HG03460 (cell line): Measurements from ENCODE around the gene SLC12A8.

ENCODE experiments used
- ATAC-seq: cut with Tn5 transposase; IDR thresholded peaks from one replicate; pipeline ENCODE4 v1.9.1; 2021; ENCODE audit not compliant: unreplicated experiment

The SLC12A8 gene

GRCh38 chr3:125186800-125187598, 25.5 kb downstream of the SLC12A8 start:
- no peak for ATAC-seq

- no peak for ATAC-seq
These were observed 26.2 kb downstream of the SLC12A8 start for GRCh38 chr3:125186261-125186787.

- no peak for ATAC-seq
These were observed 26.7 kb downstream of the SLC12A8 start for GRCh38 chr3:125185805-125186204.

- no peak for ATAC-seq
These were observed 32.7 kb downstream of the SLC12A8 start for GRCh38 chr3:125179884-125180240.

- ATAC-seq, result no peak
These were observed 33.2 kb downstream of the SLC12A8 start for GRCh38 chr3:125179143-125179883.

DNA sequence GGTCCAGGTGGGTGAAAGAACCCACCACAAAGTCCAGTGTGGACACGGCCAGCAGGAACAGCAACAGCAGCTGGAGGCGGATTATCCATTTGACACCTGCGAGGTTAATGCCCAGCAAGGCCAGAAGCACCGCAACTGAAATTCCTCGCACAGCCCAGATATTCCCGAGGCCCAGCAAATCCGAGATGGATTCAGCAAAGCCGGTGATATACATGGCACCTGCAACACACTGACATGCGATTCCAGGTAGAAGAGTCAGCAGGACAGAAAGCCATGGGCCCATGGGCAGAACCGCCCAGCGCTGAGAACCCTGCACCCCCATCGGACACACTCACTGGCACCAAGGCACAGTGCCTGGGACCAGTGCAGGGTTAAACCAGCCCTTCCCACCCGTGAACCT, 34.8 kb downstream of the SLC12A8 start:
- no peak for ATAC-seq

GRCh38 chr3:125175295-125176078, 37.1 kb downstream of the SLC12A8 start:
- no peak for ATAC-seq

GRCh38 chr3:125172346-125172745, 40.2 kb downstream of the SLC12A8 start:
- no peak for ATAC-seq

DNA sequence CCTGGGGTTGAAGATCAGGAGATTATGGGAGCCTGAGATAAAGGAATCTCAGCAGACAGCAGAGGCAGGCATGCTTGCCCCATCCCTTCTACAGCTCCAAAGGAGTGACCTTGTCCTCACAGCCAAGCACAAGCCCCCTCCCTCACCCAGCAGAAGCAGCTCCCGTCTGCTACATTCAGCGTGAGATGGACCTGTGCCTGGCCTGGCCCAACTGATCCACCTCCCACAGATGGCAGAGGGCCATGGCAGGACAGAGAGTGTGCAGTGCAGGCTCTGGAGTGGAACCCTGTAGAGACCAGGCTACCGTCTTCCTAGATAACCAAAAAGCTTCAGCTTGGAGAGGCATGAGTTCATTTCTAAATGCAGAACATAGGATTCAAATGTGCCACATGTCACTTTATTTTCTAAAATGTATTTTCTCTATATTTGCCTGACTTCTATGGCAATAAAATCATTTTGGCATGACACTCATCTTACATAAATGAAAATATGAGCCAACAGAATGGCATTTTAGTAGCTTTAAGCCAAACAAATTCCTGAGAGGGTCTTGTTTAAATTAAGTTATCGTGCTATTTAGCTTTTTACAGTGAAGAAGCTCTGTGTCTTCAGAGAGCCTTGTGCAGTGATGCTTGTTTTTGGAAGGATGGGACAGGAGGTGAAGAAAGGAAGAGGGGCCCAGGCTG, 43.7 kb downstream of the SLC12A8 start:
- ATAC-seq, result no peak

GRCh38 chr3:125166599-125167136, 45.9 kb downstream of the SLC12A8 start:
- ATAC-seq, result no peak

DNA sequence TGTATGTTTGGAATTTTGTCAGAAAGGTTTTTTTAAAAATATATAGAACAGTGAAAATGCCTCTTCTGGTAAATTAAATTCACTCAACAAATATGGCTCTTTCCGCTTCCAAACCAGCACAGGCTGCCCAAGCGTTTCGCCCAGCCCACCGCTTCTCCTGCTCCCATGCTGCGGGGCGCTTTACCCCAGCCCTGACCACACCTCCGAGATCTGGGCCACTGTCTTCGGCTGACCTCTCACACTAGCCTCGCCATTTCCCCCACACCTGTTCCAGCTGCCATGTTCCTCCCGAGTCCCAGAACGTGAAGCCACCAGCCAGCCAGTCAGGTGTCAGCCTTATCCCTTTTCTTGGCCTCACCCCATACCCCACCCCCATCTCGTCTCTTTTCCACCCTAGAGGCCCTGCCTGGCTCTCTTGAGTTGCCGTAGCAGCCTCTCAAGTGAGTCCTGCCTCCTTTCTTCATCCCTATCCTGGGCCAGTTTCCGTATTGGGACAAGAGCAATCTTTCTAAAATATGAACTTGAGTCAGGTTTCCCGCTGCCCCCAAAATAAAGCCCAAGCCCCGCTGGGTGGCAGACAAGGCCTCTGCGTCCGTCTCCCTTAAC, 46.5 kb downstream of the SLC12A8 start:
- ATAC-seq, result no peak

DNA sequence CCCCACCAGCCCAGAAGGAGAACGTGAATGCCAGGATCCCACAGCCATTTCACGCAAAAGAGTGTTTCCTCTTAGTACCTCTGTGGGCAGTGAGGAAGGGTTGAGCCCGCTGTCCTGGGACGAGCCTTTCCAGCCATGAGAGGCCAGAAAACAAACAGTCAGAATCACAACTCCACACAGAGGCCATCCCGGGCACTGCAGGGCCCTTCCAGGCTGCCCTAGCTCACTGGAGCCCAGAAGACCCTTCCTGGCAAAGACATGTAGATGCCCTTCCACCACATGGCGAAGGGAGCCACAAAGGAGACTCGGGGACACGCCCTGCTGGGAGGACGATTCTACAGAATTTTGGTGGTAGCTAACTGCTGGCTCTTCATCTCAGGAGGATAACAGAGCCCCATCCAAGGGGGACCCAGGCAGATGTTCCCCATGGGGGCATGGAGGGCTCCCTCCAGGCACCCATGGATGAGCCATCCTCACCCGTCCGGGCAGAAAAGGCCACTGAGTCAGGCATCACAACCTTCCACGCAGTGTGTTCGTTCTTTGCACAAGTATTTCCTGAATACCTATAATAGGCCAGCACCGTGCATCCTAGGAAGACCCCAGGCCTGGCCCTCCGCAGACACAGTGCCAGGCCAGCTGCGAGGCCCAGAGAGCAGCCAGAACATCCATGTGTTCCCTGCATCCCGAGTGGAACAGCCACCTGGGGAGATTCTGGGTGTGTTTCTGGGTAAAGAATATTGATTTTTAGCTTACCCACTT, 47.2 kb downstream of the SLC12A8 start:
- ATAC-seq, result no peak

DNA sequence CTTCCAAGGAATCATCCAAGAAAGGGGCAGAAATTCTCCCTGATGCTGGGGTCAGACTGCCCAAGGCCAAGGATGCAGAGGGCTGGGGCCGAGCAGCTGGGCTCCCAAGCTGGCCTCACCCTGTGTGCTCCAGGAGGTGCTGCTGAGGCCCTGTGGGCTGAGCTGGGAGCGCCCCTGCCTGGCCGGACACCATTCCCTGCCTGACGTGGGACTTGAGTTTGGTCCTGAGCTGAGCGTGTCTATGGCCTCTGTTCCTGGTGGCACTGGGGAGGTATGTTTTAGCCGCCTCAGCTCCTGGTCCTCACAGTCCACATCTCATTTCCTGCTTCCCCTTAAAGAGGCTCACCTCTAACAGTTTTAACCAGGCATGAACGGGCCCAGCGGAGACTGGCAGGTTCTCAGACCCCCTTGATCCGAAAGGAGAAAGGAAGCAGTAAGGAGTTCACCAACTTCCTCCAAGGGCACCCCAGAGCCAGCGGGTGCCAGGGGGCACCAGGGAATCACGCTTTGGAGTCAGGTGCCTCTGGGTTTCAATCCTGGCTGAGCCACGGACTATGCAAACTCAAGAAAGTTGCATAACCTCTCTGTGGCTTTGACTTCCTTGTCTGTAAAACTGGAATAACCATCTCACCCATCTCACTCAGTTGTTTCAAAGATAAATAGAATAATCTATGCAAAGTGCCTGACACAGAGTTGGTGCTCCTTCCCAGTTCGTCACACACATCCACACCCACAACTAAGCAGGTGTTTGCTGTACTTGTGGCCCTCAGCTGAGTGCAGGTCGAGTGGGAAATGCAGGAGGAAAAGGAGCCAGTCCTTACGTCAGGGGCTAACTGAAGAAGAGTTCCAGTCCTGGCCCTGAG, 48.6 kb downstream of the SLC12A8 start:
- no peak for ATAC-seq

- no peak for ATAC-seq
These were observed 50.8 kb downstream of the SLC12A8 start for GRCh38 chr3:125161607-125162219.

GRCh38 chr3:125160606-125161371, 51.8 kb downstream of the SLC12A8 start:
- ATAC-seq, result no peak

GRCh38 chr3:125157183-125157582, 55.4 kb downstream of the SLC12A8 start:
- no peak for ATAC-seq

- no peak for ATAC-seq
These were observed 56.1 kb downstream of the SLC12A8 start for GRCh38 chr3:125156456-125156855.
